ENCODE measurements around the gene VSIG8. TPM values are rescaled to one million over a fixed set of nuclear protein-coding genes. Genes with fewer than 3 reads are reported as not detected.

The VSIG8 gene
- total RNA-seq, 2 experiments from 2014 or later = not detected

DNA sequence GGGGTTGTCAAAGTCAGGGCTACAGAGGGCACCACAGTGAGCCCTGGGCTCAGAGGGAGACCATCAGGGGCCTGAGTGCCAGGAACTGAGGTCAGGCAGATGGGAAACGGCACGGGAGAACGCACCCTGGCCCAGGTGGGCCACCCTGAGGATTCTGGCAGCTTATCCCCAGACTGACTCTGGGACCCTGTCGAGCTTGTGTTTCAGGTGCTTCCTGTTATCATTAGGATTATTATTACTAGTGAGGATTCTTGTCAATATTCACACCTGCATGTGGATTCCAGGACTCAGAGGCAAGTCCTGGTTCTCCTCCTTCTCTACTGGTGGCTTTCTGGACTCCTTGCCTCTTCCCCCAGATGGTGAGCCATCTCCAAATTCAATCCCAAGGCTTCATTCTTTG is 15.2 kb downstream of the VSIG8 start:
- Mint-ChIP-seq H3K27ac (no peak overlapping the region), H3K36me3 (ENCODE audit: low read depth) (no peaks in the 10 kb centered on the region), H3K4me3 (no peak overlapping the region), H3K4me1 (ENCODE audit: low read depth) (no peaks in the 10 kb centered on the region), H3K9me3 (no peaks in the 10 kb centered on the region), H3K27me3 (no peaks in the 10 kb centered on the region)
- Histone ChIP-seq H3K4me3 (ENCODE audit: low read length) (no peak overlapping the region), H3K36me3 (ENCODE audit: insufficient read depth, low read length) (no peaks in the 10 kb centered on the region), H3K27me3 (ENCODE audit: control insufficient read depth in 1 of 2, insufficient read depth in 2 of 2, low read length in 2 of 2) (no peaks in the 10 kb centered on the region), H3K9me3 (ENCODE audit: control insufficient read depth in 1 of 2, insufficient read depth in 1 of 2, low read length in 2 of 2) (no peaks in the 10 kb centered on the region), H3K27ac (ENCODE audit: low read depth in 1 of 2, low read length in 2 of 2) (no peak overlapping the region), H3K4me1 (ENCODE audit: insufficient read depth, low read length) (no peaks in the 10 kb centered on the region)
- TF ChIP-seq, protein P1, sequence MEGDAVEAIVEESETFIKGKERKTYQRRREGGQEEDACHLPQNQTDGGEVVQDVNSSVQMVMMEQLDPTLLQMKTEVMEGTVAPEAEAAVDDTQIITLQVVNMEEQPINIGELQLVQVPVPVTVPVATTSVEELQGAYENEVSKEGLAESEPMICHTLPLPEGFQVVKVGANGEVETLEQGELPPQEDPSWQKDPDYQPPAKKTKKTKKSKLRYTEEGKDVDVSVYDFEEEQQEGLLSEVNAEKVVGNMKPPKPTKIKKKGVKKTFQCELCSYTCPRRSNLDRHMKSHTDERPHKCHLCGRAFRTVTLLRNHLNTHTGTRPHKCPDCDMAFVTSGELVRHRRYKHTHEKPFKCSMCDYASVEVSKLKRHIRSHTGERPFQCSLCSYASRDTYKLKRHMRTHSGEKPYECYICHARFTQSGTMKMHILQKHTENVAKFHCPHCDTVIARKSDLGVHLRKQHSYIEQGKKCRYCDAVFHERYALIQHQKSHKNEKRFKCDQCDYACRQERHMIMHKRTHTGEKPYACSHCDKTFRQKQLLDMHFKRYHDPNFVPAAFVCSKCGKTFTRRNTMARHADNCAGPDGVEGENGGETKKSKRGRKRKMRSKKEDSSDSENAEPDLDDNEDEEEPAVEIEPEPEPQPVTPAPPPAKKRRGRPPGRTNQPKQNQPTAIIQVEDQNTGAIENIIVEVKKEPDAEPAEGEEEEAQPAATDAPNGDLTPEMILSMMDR (IDR thresholded peaks at IDR 0.05) = no peak
- ChIA-PET POLR2A (no interaction called here), CTCF (no interaction called here)
- intact Hi-C loops (cut with DNase I, micrococcal nuclease) = no loop called here
- DNase-seq = no peak
- ATAC-seq (ENCODE audit: poor library complexity) = no peak

DNA sequence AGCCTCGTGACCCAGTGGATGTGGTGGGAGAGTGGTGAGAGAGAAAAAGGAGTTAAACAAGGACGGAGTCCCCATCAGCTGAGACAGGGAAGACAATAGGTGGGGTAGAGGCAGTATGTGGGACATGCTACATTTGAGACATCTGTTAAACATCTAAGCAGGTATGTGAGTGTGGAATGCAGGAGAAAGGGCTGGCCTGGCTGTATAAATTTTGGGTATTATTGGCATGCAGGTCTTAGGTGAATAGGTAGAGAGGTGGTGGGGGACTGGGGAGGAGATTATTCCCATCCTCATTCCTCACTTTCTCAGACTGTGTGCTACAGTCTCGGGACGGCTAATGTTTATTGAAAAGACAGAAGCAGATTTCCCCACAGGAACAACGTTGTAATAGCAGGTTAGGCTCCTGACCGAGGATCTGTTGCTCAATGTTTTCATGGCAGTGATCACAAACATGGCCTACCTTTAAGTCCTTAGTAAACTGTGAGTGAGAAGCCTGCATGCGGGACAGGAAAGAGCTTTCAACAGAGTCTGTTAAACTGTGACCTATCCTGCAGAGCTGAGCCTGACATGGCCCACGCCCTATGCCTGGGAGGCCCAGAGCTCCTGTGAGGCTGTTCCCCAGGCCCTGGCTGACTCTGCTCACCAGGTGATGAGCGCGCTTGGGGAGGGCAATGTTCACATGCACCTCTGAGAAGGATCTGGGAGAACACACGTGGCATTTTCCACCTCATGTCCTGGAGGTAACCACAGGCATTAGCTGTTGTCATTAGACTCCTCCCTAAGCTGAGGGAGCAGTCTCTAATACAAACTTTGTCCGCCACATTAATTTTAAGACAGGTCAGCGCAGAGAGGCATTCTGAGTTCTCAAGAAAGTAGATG is 16.5 kb downstream of the VSIG8 start:
- H3K27me3 ChIP-seq (ENCODE audit: control insufficient read depth in 1 of 2, insufficient read depth in 2 of 2, low read length in 2 of 2) = no peaks in the 10 kb centered on the region
- intact Hi-C loops (cut with DNase I, micrococcal nuclease) = no loop called here
- H3K27me3 Mint-ChIP-seq = no peaks in the 10 kb centered on the region
- H3K27ac Mint-ChIP-seq = no peak overlapping the region
- no peak for ATAC-seq (ENCODE audit: poor library complexity)
- no peak for DNase-seq
- H3K27ac ChIP-seq (ENCODE audit: low read depth in 1 of 2, low read length in 2 of 2) = no peak overlapping the region
- no peaks in the 10 kb centered on the region for H3K9me3 ChIP-seq (ENCODE audit: control insufficient read depth in 1 of 2, insufficient read depth in 1 of 2, low read length in 2 of 2)
- H3K4me3 Mint-ChIP-seq = no peak overlapping the region
- no peaks in the 10 kb centered on the region for H3K36me3 ChIP-seq (ENCODE audit: insufficient read depth, low read length)
- no peaks in the 10 kb centered on the region for H3K4me1 Mint-ChIP-seq (ENCODE audit: low read depth)
- ChIA-PET CTCF (no interaction called here), POLR2A (no interaction called here)
- TF ChIP-seq, protein P1 (IDR thresholded peaks at IDR 0.05) = no peak
- H3K4me3 ChIP-seq (ENCODE audit: low read length) = no peak overlapping the region
- no peaks in the 10 kb centered on the region for H3K36me3 Mint-ChIP-seq (ENCODE audit: low read depth)
- H3K9me3 Mint-ChIP-seq = no peaks in the 10 kb centered on the region
- no peaks in the 10 kb centered on the region for H3K4me1 ChIP-seq (ENCODE audit: insufficient read depth, low read length)

DNA sequence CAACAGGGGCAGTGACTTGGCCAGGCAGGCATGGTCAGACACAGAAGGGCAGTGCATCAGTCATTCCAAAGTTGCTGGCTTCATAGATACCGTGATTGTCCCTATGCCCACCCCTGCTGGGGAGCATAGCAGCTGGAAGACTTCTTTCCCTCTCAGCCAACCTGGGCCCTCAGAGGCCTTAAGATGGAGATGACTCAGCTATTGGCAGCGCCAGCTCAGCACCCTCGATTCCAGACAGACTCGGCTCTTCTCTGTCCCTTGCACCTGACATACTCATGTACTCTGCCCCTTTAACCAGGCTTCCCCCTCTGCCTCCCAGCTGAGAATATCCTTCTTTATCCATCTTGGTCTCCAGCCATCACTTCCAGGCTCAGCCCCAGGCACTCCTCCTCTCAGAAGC is 19.0 kb downstream of the VSIG8 start:
- POLR2A ChIA-PET = no interaction called here
- no peak overlapping the region for H3K27ac ChIP-seq (ENCODE audit: low read depth in 1 of 2, low read length in 2 of 2)
- H3K36me3 Mint-ChIP-seq (ENCODE audit: low read depth) = peaks cover 4% of the 10 kb centered on the region
- H3K4me1 ChIP-seq (ENCODE audit: insufficient read depth, low read length) = no peaks in the 10 kb centered on the region
- intact Hi-C loops (cut with DNase I, micrococcal nuclease) = no loop called here
- no peaks in the 10 kb centered on the region for H3K4me1 Mint-ChIP-seq (ENCODE audit: low read depth)
- no peak for ATAC-seq (ENCODE audit: poor library complexity)
- H3K9me3 ChIP-seq (ENCODE audit: control insufficient read depth in 1 of 2, insufficient read depth in 1 of 2, low read length in 2 of 2) = no peaks in the 10 kb centered on the region
- H3K36me3 ChIP-seq (ENCODE audit: insufficient read depth, low read length) = no peaks in the 10 kb centered on the region
- H3K4me3 Mint-ChIP-seq = no peak overlapping the region
- CTCF ChIA-PET = no interaction called here
- no peak overlapping the region for H3K4me3 ChIP-seq (ENCODE audit: low read length)
- DNase-seq = no peak
- TF ChIP-seq, protein P1 (IDR thresholded peaks at IDR 0.05) = no peak
- H3K27ac Mint-ChIP-seq = no peak overlapping the region
- no peaks in the 10 kb centered on the region for H3K27me3 Mint-ChIP-seq
- H3K9me3 Mint-ChIP-seq = no peaks in the 10 kb centered on the region
- no peaks in the 10 kb centered on the region for H3K27me3 ChIP-seq (ENCODE audit: control insufficient read depth in 1 of 2, insufficient read depth in 2 of 2, low read length in 2 of 2)

Measured in CD4-positive, alpha-beta T cell (primary cell).